GDM1 (cell line): ENCODE data around the gene TPD52L2.
"Not testable (repeated sequence)": the region's sequence is repeated elsewhere in the genome, so short reads cannot be mapped to it uniquely, and the experiment has no call there.

Experiments
- DNase-seq: peaks from one replicate; lab custom pipeline; 2025; lab: John Stamatoyannopoulos, UW

TPD52L2 gene

GRCh38 chr20:63878899-63879663, 14.0 kb downstream of the TPD52L2 start:
- no peak for DNase-seq

DNA sequence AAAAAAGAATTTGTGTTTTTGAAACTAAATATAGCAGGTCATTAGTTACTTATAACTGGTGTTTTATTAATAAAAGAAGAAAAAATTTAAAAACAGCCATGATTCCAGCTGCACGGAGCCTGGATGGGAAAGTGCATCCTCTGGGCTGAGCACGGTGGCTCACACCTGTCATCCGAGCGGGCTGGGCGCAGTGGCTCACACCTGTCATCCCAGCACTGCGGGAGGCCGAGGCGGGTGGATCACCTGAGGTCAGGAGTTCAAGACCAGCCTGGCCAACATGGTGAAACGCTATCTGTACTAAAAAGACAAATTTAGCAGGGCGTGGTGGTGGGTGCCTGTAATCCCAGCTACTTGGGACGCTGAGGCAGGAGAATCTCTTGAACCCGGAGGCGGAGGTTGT, 15.8 kb downstream of the TPD52L2 start:
- not testable (repeated sequence) for DNase-seq

DNA sequence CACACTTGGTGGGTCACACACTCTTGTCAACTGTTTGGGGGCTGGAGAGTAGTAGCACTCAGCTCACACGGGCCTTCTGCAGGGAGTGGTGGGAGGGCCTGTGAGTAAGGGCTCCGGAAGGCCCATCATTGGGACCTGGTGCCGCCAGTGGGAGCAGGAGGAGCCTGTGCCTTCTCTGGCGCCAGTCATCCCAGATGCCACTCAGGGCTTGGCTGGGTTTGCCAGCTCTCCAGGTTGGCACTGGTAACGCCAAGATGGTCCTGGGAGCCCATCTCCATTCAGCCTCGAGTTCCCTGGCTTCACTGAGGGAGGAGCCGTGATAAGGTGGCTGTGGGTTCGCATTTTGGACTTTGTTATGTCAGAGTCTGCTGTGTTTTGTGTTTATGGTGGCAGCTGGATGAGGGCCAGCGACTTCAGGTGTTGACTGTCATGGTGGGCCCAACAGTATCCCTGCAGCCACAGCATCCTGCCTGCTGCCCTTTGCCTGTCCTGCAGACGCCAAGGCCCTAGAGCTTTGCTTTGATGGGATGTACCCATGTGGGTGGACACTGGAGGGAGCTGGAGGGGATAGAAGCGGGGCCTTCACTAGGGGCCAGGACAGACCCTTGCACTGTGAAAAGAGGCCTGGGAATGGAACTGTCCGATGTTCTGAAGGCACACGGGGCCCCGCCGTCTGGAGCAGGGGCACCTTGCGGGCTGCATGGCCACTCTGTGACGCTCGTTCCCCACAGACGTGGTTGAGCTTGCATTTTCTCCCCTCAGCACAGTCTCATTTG, 16.6 kb downstream of the TPD52L2 start:
- no peak for DNase-seq

DNA sequence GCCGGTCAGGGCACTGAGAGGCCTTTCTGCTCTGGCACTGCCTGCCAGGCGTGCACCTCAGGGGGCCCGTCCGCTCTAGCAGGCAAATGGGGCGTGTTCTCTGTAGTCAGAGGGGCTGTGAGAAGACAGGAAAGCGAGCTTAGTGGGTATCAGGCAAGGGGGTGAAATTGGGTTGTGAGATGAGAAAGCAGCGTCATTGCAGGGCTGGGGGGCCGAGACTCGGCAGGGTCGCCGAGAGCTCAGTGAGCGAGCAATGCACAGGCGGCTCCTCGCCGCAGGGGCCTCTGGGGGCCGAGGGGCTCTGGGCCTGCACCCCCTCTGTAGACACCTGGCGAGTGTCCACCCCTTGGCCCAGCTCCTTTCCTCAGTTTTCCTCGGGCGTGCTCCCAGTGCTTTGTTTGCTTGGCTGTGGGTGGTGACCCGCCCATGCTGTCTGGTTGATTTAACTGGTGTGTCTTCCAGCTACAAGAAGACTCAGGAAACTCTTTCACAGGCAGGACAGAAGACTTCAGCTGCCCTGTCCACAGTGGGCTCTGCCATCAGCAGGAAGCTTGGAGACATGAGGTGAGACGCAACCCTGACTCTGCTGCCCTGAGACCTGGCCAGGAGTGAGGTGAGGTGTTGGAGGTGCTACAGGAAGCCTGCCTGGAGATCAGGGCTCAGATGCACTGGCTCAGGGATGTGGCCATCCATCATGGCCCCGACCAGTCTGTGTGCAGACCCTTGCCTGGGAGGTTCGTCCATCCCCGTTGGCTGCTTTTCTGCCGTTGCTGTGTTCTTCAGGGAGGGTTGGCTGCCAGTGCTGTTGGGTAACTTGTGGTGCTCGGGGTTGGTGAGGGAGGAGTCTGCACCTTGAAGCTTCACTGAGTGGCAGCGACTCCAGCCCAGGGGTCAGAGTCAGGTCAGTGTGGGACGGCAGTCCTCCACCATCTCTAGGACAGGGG, 17.5 kb downstream of the TPD52L2 start:
- no peak for DNase-seq

DNA sequence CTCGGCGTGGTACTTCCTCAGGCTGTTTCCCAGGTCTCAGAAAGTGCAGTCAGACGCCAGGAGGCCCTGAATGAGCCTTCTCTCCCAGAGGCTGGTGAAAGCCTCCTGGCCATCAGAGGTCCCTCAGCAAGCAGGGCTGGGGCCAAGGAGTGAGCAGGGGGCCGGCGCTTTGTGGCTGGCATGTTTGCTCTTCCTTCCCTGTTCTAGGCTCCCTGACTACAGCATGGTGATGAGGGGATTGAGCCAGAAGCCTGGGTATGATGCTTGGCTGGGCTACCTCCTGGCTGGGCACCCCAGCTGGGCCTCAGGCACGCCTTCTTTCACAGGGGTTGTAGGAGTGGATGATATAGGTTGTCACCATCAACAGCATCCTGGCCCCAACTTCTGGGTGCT, 18.1 kb downstream of the TPD52L2 start:
- no peak for DNase-seq

- DNase-seq = no peak
These were observed 19.6 kb downstream of the TPD52L2 start for GRCh38 chr20:63884506-63885263.

GRCh38 chr20:63885264-63886053, 20.4 kb downstream of the TPD52L2 start:
- DNase-seq = no peak

- no peak for DNase-seq
These were observed 21.0 kb downstream of the TPD52L2 start for GRCh38 chr20:63886054-63886419.

GRCh38 chr20:63886921-63887320, 21.9 kb downstream of the TPD52L2 start:
- no peak for DNase-seq

DNA sequence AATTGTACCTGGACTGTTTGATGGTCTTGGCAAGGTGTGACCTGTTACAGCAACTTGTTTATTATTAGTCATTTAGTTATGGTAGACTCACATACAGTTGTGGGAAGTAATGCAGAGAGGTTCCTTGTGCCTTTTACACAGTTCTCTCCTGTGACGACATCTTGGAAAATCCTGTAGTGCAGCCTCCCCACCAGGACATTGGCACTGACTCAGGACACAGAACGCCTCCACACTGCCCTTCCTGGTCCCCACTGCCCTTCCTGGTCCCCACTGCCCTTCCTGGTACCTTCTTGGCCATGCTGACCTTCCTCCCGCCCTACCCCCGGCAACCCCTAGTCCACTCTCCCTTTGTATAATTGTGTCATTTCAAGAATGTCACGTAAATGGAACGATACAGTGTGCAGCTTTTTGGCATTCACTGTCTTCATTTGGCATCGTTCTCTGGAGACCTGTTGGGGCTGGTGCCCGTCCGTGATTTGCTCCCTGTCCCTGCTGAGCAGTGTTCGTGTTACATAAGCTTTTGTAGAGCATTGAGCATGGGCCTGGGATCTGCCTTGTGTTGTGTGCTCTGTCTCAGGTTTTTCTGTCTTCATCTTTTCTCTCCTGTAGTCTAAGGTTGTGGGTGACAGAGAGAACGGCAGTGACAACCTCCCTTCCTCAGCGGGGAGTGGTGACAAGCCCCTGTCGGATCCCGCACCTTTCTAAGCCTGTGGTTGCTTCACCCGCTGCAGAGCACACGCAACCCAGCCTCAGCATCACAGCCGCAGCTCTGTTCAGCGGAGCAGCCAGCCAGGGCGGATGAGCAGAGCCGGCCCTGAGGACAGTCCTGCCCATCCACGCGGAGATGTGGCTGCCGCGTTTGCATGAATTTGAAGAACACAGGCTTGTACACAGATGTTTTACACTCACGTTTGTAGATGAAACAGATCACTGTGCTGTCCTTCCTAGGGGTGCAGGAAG, 24.5 kb downstream of the TPD52L2 start:
- DNase-seq = no peak

DNA sequence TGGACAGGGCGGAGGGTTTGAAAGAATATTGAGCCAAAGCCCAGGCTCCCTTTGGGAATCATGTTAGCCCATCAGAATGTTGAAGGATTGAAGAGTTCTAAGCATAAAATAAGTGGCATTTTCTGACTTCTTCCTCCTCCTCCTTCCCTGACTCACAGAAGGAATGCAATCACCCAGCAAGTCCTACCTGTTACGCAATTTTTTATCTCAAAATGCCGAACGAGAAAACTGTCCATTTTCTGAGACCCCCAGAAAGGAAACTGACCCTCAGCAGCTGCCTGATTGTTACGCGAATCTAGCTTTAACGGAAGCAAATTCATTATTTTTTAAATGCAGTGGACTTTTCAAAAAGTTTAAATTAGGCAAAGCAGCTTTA, 25.1 kb downstream of the TPD52L2 start:
- no peak for DNase-seq

DNA sequence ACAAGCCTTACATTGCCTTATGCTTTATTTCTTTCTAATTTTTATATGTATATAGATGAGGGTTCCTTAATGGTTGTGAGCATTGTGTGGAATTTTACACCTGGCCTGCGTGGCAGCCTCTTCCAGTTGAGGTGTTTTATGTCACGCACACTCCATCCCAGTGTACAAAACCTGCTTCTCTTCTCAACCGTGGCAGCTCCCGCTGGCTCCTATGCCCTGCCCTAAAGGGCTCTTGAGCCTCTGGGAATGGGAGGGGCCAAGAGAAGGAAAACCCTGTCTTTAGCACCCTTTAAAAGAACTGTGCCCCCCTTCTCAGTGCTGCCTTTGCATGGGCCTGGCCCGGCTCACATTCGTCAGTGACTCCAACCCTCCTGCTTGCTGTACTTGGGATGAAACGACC, 25.5 kb downstream of the TPD52L2 start:
- no peak for DNase-seq

GRCh38 chr20:63891061-63892002, 26.3 kb downstream of the TPD52L2 start:
- no peak for DNase-seq

DNA sequence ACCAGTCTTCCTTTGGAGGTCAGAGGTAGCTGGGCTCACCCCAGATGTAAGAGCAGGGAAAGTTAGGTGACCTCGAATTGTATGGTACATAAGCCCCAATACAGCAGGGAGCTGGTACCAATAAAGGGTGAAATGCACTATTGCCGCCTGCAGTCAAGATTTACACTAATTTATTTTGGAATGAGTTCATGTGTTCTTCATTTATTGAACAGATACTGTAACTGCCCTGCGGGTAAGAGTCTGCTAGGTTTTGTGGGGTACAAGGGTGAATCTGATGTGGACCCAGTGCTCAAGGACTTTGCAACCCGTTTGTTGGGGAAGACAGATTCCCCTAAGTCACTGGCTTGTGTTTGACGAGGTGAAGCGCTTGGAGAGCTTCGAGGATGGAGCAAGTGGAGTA, 27.3 kb downstream of the TPD52L2 start:
- no peak for DNase-seq

- no peak for DNase-seq
These were observed 28.9 kb downstream of the TPD52L2 start for GRCh38 chr20:63893999-63894357.

- peak; percentile 94 for DNase-seq
These were observed 29.5 kb downstream of the TPD52L2 start, which contains the start of gene DNAJC5 for GRCh38 chr20:63894358-63895201. DNAJC5 (plus strand) TSS chr20:63895126; CDS start chr20:63928346, 33,220 bp downstream.

DNA sequence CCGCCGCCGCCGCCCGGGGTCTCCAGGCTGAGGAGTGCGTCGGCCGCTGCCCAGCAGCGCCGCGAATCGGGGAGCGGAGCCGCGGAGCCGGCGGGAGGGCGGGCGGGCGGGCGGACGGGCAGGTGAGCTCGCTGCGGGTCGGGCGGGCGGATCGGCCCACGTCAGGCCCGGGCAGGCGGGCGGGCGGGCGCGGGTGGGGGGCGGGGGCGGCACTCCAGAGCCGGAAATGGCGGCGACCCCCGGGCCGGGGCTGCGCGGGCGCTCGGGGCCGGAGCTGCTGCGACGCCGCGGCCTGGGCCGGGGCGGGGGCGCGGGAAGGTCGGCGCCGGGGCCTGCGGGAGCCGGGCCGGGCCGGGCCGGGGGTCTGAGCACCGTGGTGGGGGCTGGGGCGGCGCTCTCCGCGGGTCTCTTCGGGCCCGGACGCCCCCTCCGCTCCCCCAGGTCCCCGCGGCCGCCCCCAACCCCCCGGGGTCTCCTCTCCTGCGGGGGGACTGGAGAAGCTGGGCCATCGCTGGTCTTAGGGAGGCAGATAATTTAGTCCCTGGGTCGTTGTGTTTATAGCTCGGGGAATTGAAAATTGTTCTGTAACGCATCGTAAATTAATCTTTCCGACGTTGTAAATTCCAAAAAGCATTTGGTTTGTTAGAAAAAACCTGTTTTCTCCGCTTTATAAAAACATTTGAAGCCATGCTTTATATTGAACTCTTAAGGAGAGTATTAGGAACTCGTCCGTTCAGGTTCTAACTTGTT, 30.3 kb downstream of the TPD52L2 start:
- DNase-seq = no peak
